ENCODE results near the gene ANKRD6.

The ANKRD6 gene

DNA sequence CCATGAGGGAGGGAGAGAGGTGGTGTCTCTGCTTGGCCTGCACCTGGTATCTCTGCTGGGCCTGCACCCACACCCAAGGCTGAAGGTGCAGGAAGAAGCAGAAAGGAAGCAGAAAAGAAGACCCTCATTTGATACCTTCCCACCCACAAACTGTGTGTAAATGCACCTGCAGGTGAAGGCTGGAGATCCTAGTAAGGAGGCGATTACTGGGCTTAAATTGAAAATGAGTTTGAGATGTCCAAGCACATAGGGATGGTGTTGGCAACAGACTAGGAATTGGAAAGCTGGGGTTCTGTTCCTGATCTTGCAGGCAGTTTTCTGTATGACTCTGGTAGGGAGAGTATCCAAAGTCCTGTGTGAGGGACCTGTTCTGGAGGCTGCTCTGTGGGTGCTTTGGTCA, 130.9 kb downstream of the ANKRD6 start:
- TF ChIP-seq GATA3 (IDR thresholded peaks at IDR 0.05; ENCODE audit: low read depth, low read length) (no peak), GATA2 (IDR thresholded peaks at IDR 0.05; ENCODE audit: low read depth, low read length) (no peak)

DNA sequence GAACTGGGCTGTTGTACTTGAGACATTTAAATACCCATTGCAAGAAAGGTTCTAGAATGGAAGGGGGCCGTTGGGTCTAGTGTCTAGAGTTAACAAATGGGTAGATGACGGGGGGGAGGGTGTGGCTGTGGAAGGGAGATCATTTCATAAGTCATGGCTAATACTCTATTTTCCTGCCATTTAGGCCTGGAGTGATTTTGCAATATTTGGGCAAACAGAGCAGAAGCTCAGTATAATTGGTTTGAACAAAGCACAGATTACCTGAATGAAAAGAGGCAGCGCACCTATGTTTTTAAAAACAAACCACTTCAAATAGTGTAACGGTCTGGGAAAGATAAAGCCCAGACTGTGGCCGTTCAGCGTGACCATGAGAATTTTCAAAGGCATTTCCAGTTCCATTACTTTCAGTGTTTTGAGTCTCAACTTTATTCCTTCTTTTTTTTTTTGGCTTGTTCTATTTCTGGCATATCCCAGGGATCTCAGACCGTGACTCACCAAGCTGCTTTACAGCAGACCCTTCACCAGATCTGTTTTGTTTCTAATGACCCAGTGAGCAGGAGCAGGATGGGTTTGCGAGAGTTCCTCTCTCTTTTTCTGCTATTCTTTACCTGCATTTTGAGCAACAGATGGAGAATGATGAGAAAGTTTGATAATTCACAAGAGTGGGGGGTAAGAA, 131.9 kb downstream of the ANKRD6 start:
- no peak for TF ChIP-seq GATA2 (IDR thresholded peaks at IDR 0.05; ENCODE audit: low read depth, low read length)
- no peak for TF ChIP-seq GATA3 (IDR thresholded peaks at IDR 0.05; ENCODE audit: low read depth, low read length)

DNA sequence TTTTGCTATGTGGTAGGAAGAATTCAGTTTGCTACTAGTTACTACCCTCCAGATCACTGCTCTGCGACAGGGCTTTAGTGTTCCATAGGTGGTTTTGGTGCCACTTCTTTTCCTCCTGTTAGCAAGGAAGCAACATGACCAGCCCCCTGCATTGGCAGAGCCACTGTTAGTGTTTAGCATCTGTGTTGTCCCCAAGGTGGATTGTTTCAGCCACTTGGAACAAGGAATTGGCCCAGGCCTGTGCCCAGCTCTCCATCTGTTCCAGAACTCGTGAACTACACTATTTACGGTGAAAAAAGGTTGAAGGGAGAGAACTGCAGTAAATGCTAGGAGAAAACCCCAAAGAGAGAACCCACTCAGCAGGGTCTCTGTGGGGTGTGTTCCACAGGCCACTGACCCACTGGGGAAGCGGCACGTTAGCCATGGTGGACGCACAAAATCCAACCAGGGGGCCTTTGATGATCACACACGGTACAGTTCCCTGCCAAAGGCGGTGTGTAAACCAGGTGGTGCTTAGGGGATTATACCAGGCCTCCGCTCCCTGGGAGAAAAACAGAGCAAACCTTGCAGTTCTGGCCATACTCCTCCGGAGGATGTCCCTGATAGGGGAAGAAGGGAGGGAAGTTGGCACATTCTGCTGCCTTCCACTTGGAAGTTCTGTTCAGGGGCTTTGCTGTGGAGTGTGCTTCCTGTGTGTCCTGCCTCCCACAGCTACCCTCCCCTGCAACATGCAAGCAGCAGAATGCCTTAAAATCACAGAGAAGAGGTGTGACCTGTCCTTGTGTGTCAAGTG, 133.3 kb downstream of the ANKRD6 start:
- TF ChIP-seq GATA3 (IDR thresholded peaks at IDR 0.05; ENCODE audit: low read depth, low read length), result no peak
- TF ChIP-seq GATA2 (IDR thresholded peaks at IDR 0.05; ENCODE audit: low read depth, low read length), result no peak

DNA sequence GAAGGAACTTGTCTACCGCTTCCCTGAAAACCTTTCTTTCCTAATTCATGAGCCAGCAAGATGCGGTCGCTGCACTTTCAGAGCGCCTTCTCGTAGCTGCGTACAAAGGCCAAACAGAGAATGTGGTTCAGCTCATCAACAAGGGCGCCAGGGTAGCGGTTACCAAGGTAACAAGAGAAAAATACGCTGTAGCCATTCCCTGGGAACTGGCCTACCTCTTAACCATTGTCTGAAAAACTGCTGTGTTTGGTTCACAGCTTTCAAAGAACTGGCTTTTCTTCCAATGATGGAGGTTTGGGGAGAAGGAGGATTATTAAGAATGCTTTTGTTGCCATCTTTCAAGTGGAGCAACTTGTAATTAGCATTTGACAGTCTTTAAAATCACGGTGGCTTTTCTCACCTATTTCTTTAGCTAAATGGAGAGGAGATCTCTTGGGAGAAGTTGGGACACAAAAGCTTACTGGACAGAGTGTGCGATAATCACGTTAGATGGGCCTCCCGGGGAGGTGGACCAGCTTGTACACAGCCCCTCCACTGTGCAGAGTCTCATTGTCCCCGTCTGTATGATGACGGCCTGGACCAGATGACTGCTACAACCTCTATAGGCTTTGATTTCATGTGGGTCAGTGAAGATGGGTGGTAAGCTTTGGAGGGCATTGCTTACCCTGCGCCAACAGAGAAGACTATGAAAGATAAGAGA, 134.1 kb downstream of the ANKRD6 start:
- TF ChIP-seq GATA3 (IDR thresholded peaks at IDR 0.05; ENCODE audit: low read depth, low read length) (no peak), GATA2 (IDR thresholded peaks at IDR 0.05; ENCODE audit: low read depth, low read length) (no peak)

DNA sequence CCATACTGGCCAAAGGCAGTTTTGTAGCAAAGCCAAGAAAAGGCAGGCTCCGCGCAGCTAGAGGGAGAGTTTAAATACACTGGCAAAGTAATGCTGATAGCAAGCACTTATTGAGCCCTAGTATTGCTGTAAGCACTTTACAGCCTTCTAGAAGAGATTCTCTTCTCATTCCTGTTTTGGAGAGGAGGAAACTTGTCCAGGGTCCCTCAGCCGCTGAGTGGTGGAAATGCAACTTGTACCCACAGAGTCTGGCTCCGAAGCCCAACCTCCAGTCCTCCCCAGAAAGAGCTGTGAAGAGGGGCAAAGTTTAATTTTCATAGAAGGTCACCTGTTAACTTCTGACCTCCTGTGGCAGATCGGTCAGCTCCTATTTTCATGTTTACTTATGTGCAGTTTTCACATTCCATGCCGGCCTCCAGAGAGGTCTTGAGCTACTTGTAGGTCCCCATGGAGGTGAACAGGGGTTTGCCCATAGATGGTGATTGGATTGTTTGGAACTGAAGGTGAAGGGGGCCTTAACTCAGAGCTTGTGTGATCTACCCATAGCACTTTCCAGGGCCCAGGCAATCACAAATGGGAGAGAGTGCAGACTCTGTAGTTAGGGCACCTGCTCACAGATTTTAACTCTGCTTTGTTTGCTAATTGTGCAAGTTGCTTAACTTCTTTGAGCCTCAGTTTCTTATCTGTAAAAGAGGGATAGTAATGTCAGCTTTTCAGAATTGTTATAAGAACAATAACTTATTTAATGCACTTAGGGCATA, 134.9 kb downstream of the ANKRD6 start:
- no peak for TF ChIP-seq GATA2 (IDR thresholded peaks at IDR 0.05; ENCODE audit: low read depth, low read length)
- no peak for TF ChIP-seq GATA3 (IDR thresholded peaks at IDR 0.05; ENCODE audit: low read depth, low read length)

DNA sequence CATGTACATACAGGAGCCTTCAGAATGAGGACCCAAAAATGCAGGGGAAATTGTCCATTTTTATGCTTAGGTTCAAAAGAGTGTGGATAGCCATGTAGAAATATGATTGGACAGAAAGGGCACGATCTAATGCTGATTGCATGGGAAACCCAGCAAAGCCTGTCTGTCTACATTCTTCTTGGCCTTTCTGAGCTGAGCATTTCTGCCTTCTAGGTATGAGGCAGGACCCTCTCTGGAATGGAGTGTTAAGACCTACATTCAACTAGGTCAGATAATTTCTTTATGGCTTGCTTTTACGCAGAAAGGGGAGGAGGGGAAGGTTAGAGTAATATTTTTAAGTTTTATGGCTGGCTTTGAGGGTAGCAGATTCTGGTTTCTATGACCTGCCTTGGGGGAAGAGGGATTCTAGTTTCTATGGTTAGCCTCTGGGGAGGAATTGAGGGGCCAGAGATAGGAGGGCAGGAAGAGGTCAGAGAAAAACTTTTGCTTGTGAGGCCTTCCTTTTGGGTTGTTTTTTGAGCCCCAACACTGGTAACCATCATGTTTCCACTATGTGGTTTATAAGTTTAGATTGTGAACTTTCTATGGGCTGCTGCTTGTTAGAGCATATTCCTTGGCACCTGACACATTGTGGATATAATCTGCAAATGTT, 142.1 kb downstream of the ANKRD6 start:
- TF ChIP-seq GATA2 (IDR thresholded peaks at IDR 0.05; ENCODE audit: low read depth, low read length) (no peak), GATA3 (IDR thresholded peaks at IDR 0.05; ENCODE audit: low read depth, low read length) (no peak)

DNA sequence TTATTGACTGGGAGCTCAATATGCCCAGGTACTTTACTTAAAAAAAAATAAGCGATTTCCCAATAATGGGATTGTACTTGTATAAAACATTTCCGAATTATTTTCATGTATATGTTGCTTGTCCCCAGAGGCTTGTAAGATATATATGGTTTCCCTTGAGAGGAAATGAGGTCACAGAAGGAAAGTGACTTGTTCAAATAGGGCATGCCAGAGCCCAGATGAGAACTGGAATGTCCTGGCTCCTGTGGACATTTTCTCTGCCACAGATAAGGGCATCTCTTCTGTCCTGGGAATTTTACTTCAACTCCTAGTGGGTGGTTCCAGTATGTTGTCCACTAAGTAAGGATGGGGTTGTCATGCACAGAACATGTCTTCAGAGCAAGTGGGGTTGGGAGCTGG, 142.6 kb downstream of the ANKRD6 start:
- TF ChIP-seq GATA3 (IDR thresholded peaks at IDR 0.05; ENCODE audit: low read depth, low read length) (no peak), GATA2 (IDR thresholded peaks at IDR 0.05; ENCODE audit: low read depth, low read length) (no peak)

DNA sequence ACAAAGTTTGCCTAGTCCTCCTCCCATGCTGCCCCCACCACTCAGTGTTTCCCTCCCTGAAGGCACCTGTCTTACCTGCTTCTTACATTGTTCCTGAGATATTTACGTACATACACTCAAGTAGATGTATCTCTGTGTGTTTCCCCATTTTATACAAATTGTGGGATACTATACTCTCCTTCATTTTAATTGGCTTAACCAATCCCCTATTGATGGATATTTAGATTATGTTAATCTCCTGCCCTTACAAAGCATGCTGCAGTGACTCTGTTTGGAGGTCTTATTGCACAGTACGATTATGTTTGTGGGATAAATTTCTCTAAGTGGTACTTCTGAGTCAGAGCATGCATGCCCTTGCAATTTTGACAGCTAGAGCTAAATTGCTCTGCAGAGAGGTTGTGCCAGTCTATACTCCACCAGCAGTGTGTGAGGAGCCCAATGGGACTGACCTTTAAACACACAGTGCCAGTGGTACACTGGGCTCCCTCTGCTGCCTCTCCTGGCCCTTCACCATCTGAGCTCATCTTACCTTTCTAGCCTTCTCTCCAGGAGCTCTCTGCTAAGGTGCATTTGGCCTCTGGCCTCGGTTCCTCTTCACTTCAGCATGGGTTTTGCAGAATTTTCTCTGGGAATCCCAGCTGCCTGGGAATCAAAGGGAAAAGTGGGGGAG, 148.2 kb downstream of the ANKRD6 start:
- TF ChIP-seq GATA2 (IDR thresholded peaks at IDR 0.05; ENCODE audit: low read depth, low read length), result no peak
- TF ChIP-seq GATA3 (IDR thresholded peaks at IDR 0.05; ENCODE audit: low read depth, low read length), result no peak

DNA sequence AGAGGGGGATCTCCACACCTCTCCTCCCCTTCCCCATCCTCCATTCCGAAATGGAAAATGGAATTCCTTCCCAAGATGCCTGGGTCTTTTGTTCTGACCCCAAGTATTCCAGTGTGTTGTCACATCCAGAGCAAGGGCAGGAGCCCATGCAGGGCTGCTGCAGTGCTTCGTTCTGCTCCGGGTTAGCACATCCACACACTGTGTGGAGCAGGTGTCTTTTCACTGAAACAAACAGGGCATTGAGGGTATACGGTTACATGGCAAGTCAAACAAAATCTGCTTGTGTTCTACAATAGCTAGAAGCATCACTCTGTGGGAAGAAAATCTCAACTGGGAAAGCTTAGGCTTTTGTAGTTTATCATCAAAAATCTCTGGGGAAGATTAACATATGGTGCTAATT, 148.7 kb downstream of the ANKRD6 start:
- TF ChIP-seq GATA3 (IDR thresholded peaks at IDR 0.05; ENCODE audit: low read depth, low read length), result no peak
- TF ChIP-seq GATA2 (IDR thresholded peaks at IDR 0.05; ENCODE audit: low read depth, low read length), result no peak

DNA sequence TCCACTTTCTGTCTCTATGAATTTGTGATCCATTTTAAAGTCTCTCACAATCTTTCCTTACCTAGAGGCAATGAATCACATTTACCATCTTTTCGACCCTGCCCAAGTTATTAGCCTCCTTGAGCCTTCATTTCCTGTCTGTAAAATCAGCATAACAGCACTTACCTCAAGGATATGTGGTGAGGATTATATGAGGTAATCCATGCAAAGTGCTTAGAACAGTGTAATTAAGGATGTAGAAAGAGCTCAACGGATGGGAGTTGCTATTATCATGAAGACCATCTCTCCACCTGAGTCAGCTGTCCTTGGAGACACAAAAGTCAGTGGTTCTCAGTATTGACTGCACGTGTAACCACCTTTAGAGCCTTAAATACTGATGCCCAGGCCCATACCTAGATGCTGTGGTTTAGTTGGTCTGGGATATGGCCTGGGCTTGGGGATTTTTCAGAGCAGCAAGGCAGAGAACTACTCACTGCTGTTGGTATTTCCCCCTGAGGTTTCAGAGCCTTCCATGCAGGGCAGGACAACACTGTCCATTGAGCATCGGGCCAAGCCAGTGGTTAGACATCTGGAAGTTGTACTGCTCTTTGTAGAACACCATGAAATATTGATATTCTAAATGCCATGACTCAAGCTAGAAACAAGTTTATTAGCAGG, 149.8 kb downstream of the ANKRD6 start:
- TF ChIP-seq GATA3 (IDR thresholded peaks at IDR 0.05; ENCODE audit: low read depth, low read length), result no peak
- TF ChIP-seq GATA2 (IDR thresholded peaks at IDR 0.05; ENCODE audit: low read depth, low read length), result no peak

DNA sequence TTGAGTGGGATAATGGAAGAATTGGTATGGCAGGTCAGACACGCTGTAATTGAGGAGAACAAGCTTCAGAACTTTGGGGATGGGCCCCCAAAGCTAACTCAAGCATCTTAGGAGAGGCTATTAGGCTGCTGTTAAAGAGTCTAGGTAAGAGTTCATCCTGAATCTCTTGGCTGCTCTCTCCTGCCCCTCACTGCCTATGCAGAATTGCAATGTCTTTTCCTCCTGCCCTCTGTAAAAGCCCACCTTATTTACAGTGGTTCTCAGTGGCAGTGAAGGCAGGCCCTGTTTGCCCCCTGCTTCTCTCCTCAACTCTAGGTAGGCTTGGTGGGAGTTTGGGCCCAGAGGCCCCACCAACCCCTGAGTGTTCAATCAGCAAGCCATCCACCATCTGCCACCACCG, 150.6 kb downstream of the ANKRD6 start:
- TF ChIP-seq GATA2 (IDR thresholded peaks at IDR 0.05; ENCODE audit: low read depth, low read length) (no peak), GATA3 (IDR thresholded peaks at IDR 0.05; ENCODE audit: low read depth, low read length) (no peak)

DNA sequence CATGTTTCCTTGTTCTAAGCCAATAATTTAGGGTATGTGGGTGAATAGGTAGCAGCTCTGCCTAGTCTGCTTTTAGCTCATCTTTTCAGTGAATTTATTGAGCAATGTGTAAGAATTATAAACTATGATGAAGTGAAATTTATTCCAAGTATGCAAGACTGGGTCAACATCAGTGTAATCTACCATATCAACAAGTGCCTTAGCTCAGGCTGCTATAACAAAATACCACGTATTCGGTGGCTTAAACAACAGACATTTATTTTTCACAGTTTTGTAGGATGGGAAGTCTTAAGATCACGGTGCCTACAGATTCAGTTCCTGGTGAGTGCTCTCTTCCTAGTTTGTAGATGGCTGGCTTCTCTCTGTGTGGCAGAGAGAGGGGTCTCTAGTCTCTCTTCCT, 151.6 kb downstream of the ANKRD6 start:
- TF ChIP-seq GATA2 (IDR thresholded peaks at IDR 0.05; ENCODE audit: low read depth, low read length) (no peak), GATA3 (IDR thresholded peaks at IDR 0.05; ENCODE audit: low read depth, low read length) (no peak)

DNA sequence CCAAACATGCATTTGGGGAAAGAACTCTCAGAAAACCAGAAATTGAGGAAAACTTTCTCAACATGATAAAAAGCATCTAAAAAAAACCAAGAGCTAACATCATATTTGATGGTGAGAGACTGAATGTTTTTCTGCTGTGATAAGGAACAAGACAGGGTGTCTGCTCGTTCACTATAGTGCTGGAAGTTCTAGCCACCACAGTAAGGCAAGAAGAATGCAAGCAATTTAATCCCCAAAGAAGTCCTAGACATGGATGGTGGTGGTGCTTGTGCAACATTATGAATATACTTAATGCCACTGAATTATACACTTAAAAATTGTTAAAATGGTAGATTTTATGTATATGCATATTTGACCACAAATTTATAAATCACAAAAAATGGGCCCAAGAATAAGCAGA, 152.2 kb downstream of the ANKRD6 start:
- no peak for TF ChIP-seq GATA3 (IDR thresholded peaks at IDR 0.05; ENCODE audit: low read depth, low read length)
- no peak for TF ChIP-seq GATA2 (IDR thresholded peaks at IDR 0.05; ENCODE audit: low read depth, low read length)

Data from SH-SY5Y (cell line).